ENCODE measurements around the gene ASPN.
A peak's percentile ranks its signal among the peaks of the same experiment; 100 is the strongest.

Gene ASPN

GRCh38 chr9:92496396-92497176 is 14.3 kb upstream of the ASPN start:
- peak; percentile 45 to 55 for DNase-seq (ENCODE audit: low spot score in 2 of 2)
- in situ Hi-C loops (cut with MboI; ENCODE audit: low sequenced_read_pairs), result no loop called here
- Histone ChIP-seq H3K4me3 (no peak overlapping the region), H3K36me3 (replicated peaks) (no peaks in the 10 kb centered on the region), H3K9me3 (no peaks in the 10 kb centered on the region), H3K4me1 (peaks cover 16% of the 10 kb centered on the region), H3K27me3 (ENCODE audit: low read depth) (no peaks in the 10 kb centered on the region)

DNA sequence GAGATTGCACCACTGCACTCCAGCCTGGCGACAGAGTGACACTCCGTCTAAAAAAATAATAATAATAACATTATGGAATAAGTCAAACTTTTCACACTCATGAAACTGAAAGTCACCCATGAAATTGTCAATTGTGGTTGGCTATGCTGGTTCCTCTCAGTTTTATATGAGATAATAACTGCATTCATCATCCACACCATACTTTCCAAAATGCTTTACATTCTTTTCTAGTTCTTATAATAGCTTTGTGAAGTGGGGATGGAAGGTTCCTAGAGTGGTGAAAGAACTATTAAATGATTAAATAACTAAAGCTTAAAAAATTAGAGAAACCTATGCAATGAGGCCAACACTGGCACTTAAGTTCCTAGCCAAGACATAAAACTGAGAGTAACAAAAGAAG is 12.6 kb upstream of the ASPN start:
- Histone ChIP-seq H3K27me3 (ENCODE audit: low read depth) (no peaks in the 10 kb centered on the region), H3K4me3 (no peak overlapping the region), H3K36me3 (replicated peaks) (no peaks in the 10 kb centered on the region), H3K4me1 (peaks cover 16% of the 10 kb centered on the region), H3K9me3 (no peaks in the 10 kb centered on the region)
- in situ Hi-C loops (cut with MboI; ENCODE audit: low sequenced_read_pairs), result no loop called here
- no peak for DNase-seq (ENCODE audit: low spot score in 2 of 2)

DNA sequence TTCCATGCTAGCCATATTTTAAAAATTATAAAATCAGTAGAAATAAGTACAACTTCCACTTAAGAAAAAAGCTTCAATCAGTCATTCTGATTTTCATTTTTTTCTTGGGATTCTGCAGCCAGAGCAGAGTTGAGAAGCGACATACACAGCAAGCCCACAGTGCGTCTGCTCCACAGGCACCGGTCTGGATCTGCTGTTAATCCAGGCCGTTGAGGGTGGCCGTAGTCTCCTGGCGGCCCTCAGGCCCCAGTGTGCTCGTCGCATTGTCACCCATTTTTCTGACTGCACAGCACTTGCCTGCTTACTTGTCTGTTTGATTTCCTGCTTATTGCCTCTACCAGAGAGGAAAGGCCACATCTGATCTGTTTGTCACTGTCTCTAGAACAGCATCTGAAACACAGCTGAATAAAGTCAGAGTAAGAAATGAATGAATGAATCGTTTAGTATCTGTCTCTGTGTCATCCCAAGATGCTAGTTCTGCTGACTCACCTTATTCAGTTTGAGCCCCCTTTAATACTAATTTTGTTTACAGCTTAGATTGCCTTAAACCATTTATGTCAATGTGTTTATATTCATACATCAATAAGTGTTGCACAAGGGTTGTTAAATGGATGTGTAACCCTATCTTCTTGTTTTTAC is 11.6 kb upstream of the ASPN start:
- in situ Hi-C loops (cut with MboI; ENCODE audit: low sequenced_read_pairs), result no loop called here
- Histone ChIP-seq H3K36me3 (replicated peaks) (no peaks in the 10 kb centered on the region), H3K4me1 (peaks cover 16% of the 10 kb centered on the region), H3K27me3 (ENCODE audit: low read depth) (no peaks in the 10 kb centered on the region), H3K4me3 (no peak overlapping the region), H3K9me3 (no peaks in the 10 kb centered on the region)
- DNase-seq (ENCODE audit: low spot score in 2 of 2), result no peak

DNA sequence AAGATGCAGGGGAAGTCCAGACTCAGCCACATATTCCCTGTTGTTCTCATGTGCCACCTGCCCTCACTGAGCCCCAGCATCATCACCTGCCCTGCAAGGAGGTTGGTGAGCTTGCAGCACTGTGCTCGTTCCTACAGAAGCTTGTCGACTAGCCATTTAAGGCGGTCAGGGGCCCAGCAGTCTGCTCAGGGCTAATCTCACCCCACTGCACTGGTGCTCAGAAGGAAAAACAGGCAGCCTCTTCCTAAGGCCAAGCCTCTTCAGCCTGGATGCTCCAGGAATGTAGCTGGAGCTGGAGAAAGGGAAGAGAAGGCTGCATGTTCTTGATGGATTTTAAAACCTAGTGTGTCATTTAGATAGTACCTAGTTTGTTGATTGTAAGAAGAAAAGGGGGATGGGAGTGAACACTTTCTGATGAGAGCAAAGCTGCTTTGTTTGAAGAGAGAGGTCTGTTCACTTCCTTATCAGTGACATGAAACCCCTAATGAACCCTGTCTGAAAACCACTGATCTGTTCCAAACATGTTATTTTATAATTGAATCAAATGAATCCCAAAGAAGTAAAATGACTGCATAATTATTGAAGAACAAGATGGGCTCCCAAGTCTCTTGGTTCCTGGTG is 10.6 kb upstream of the ASPN start:
- DNase-seq (ENCODE audit: low spot score in 2 of 2), result no peak
- in situ Hi-C loops (cut with MboI; ENCODE audit: low sequenced_read_pairs), result no loop called here
- Histone ChIP-seq H3K27me3 (ENCODE audit: low read depth) (no peaks in the 10 kb centered on the region), H3K4me3 (no peak overlapping the region), H3K4me1 (peaks cover 13% of the 10 kb centered on the region), H3K36me3 (replicated peaks) (no peaks in the 10 kb centered on the region), H3K9me3 (no peaks in the 10 kb centered on the region)

DNA sequence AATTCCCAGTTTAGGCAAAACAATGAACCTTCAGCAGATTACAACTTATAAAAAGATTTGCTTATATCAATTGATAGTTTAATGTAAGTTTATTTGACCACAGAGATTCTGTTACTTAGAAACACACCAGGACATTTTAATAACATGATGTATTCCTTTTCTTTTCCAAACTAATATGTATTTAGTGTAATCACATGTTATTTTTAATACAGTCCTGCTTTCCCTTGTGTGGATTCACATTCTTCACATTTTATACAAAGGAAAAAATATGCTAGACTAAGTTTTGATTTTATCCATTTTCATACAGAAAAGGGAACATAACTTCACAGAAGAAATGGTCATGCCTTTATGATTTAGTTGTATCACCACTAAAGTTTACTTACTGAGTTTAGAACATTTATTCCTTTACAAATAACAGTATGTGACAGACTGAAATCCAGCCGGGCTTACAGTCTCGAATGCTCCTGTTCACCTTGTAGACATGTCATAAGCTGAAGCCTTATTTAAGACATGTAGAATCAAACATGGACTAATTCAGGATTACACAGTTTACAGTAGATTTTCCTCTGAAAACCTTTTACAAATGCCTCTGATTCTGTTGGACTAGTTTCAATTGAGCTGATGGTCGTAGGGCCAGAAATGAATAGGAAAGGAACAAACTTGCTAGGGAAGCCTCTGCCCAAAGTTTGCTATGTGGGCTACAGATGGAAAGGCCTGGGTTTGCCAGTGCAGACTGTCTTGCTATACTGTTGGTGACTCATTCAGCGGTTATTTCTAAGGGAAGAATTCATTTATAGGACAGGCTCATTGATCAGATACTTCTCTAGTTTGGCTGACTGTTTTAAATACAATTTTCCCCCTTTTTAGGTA is 6.6 kb upstream of the ASPN start:
- H3K4me1 ChIP-seq, result no peaks in the 10 kb centered on the region; the same call in 1 of the 2 replicates
- no peaks in the 10 kb centered on the region for H3K36me3 ChIP-seq (replicated peaks)
- no peaks in the 10 kb centered on the region for H3K9me3 ChIP-seq
- no peak overlapping the region for H3K4me3 ChIP-seq
- H3K27me3 ChIP-seq (ENCODE audit: low read depth), result no peaks in the 10 kb centered on the region
- in situ Hi-C loops (cut with MboI; ENCODE audit: low sequenced_read_pairs), result no loop called here
- no peak for DNase-seq (ENCODE audit: low spot score in 2 of 2)

- no peak for DNase-seq (ENCODE audit: low spot score in 2 of 2)
- Histone ChIP-seq H3K36me3 (replicated peaks) (no peaks in the 10 kb centered on the region), H3K4me1 (peaks cover under 1% of the 10 kb centered on the region), H3K27me3 (ENCODE audit: low read depth) (no peaks in the 10 kb centered on the region), H3K9me3 (no peaks in the 10 kb centered on the region), H3K4me3 (no peak overlapping the region)
- in situ Hi-C loops (cut with MboI; ENCODE audit: low sequenced_read_pairs), result no loop called here
Observed at GRCh38 chr9:92486371-92486770, 4.1 kb upstream of the ASPN start.

DNA sequence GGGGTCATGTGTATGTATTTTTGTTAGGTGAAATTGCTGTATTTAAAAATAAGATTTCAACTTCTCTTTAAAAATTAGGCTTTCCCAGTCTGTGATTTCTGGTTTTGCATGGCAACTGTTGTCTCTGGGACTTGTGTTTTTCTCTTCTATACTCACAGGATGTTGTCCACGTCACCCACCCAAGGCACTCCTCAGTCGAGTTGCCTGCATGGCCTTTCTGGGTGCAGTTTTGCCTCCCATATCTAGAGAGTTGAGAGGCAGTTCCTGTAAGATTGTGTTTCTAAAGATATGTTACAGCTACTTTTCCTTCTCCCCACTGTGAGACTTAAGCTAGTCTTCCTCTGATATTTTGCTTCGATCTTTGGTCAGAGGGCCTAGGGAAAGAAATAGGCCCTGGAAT is 2.3 kb upstream of the ASPN start:
- Histone ChIP-seq H3K27me3 (ENCODE audit: low read depth) (no peaks in the 10 kb centered on the region), H3K4me1 (peaks cover 7% of the 10 kb centered on the region), H3K4me3 (no peak overlapping the region), H3K9me3 (no peaks in the 10 kb centered on the region), H3K36me3 (replicated peaks) (no peaks in the 10 kb centered on the region)
- in situ Hi-C loops (cut with MboI; ENCODE audit: low sequenced_read_pairs), result no loop called here
- DNase-seq (ENCODE audit: low spot score in 2 of 2), result no peak

DNA sequence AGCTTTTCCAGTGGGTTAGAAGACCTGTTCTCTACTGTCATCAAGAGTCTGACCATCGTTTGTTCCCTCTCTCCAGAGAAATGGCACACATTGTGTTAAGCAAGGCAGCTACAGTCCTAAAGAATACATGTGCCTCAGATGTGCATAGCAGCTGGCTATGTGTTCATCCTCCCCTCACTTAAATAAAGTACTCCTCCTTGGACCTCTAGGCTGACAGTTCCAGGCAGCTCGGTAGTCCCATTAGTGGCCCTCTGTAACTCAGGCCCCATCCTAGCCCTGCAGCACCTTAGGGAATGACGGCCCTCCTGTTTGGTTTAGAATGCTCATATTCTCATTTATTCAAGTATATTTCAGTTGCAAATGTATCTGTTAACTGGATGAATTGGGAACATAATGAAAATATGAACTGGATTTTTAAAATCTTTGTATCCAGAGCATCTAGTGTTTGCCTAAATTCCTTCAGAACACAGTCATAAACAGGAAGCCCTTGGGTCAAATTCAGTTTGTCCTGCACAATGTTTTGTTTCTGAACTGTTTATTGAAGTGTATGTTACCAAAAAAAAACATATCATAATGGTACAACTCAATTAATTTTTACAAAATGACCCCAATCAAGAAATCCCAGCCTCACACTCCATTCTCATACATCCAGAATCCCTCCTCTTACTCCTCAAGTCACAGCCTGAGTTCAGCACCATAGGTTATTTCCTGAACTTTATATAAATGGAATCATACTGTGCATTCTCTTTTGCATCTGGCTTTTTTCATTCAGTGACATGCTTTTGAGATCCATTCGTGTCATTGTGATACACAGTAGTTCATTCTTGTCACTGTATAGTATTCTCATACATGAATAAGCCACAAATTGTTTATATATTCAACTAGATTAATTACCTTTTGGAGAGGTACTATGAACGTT is 1.6 kb upstream of the ASPN start:
- no peaks in the 10 kb centered on the region for H3K36me3 ChIP-seq (replicated peaks)
- H3K9me3 ChIP-seq, result no peaks in the 10 kb centered on the region
- DNase-seq (ENCODE audit: low spot score in 2 of 2), result no peak
- H3K27me3 ChIP-seq (ENCODE audit: low read depth), result no peaks in the 10 kb centered on the region
- in situ Hi-C loops (cut with MboI; ENCODE audit: low sequenced_read_pairs), result no loop called here
- no peak overlapping the region for H3K4me3 ChIP-seq
- peaks cover 7% of the 10 kb centered on the region for H3K4me1 ChIP-seq

- Histone ChIP-seq H3K4me3 (no peak overlapping the region), H3K36me3 (replicated peaks) (no peaks in the 10 kb centered on the region), H3K9me3 (no peaks in the 10 kb centered on the region), H3K4me1 (peaks cover 7% of the 10 kb centered on the region), H3K27me3 (ENCODE audit: low read depth) (no peaks in the 10 kb centered on the region)
- no peak for DNase-seq (ENCODE audit: low spot score in 2 of 2)
- in situ Hi-C loops (cut with MboI; ENCODE audit: low sequenced_read_pairs), result no loop called here
Observed at GRCh38 chr9:92482805-92483204, 499 bp upstream of the ASPN start.

DNA sequence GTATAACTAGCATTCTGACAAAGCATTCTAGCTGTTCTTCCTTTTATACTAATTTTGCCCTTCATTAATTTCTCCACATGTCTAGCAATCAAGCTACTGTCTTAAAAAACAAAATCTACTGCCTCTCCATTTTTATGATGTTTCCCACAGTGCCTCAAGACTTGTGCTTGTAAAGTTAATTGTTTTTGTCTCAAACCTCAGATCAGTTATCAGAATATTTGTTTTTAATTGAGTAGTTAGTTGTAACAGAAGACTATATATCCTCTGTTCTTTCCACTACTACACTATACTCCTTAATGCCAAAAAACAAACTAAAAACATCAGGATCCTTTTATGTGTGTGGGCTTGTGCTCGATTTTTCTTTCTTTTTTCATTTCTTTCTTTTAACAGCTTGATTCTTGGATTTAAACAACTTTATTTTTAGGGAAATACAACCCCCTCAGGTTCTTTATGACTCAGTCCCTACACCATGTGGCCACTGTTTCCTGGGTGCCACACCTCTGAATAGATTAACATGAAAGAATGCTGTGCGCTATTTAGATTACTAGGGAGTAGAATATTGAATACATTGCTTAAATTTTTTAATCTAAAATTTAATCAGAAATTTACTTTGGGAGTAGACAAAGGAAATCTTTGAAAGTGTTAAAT is 1.2 kb downstream of the ASPN start:
- Histone ChIP-seq H3K4me3 (no peak overlapping the region), H3K4me1 (peaks cover 7% of the 10 kb centered on the region), H3K9me3 (no peaks in the 10 kb centered on the region), H3K36me3 (replicated peaks) (no peaks in the 10 kb centered on the region), H3K27me3 (ENCODE audit: low read depth) (no peaks in the 10 kb centered on the region)
- in situ Hi-C loops (cut with MboI; ENCODE audit: low sequenced_read_pairs), result no loop called here
- no peak for DNase-seq (ENCODE audit: low spot score in 2 of 2)

- DNase-seq (ENCODE audit: low spot score in 2 of 2), result no peak
- H3K4me1 ChIP-seq, result peaks cover 7% of the 10 kb centered on the region
- H3K4me3 ChIP-seq, result no peak overlapping the region
- no peaks in the 10 kb centered on the region for H3K36me3 ChIP-seq (replicated peaks)
- in situ Hi-C loops (cut with MboI; ENCODE audit: low sequenced_read_pairs), result no loop called here
- H3K9me3 ChIP-seq, result no peaks in the 10 kb centered on the region
- no peaks in the 10 kb centered on the region for H3K27me3 ChIP-seq (ENCODE audit: low read depth)
Observed at GRCh38 chr9:92480291-92480771, 2.0 kb downstream of the ASPN start.

GRCh38 chr9:92479346-92479745 is 3.0 kb downstream of the ASPN start:
- H3K9me3 ChIP-seq, result no peaks in the 10 kb centered on the region
- no peaks in the 10 kb centered on the region for H3K27me3 ChIP-seq (ENCODE audit: low read depth)
- no peaks in the 10 kb centered on the region for H3K36me3 ChIP-seq (replicated peaks)
- DNase-seq (ENCODE audit: low spot score in 2 of 2), result no peak
- no peak overlapping the region for H3K4me3 ChIP-seq
- in situ Hi-C loops (cut with MboI; ENCODE audit: low sequenced_read_pairs), result no loop called here
- peaks cover 7% of the 10 kb centered on the region for H3K4me1 ChIP-seq
